Neural cell (in vitro differentiated cells): ENCODE data around the gene CCDC27. TPM values are rescaled to one million over a fixed set of nuclear protein-coding genes. Genes with fewer than 3 reads are reported as not detected.

Source experiments
- H2AFZ ChIP-seq: fragments of 200-600, 300-800 bp; sonication (generic), shearing (Covaris generic); 2 replicates; pipeline ENCODE4 v1.6.0; 2014; ENCODE audit warnings: low read depth, mild to moderate bottlenecking, antibody characterized with exemption, low read length, moderate library complexity
- H3F3A ChIP-seq: fragments of 200-600 bp; shearing (Covaris generic); 2 replicates; pipeline ENCODE4 v1.6.1; 2016; ENCODE audit warnings: mild to moderate bottlenecking, moderate library complexity, mixed read lengths, antibody characterized with exemption, low read length; ENCODE audit not compliant: insufficient read depth, poor library complexity, severe bottlenecking
- H3K27ac ChIP-seq: fragments of 200-600, 300-800 bp; sonication (generic), shearing (Covaris generic); 2 replicates; pipeline ENCODE4 v1.5.1; 2014; ENCODE audit warnings: mild to moderate bottlenecking, low read length, moderate library complexity
- H3K27me3 ChIP-seq: fragments of 300-800, 200-600 bp; sonication (generic), shearing (Covaris generic); 2 replicates; pipeline ENCODE4 v1.6.0; 2014; ENCODE audit warnings: mild to moderate bottlenecking, low read depth, low read length, moderate library complexity; ENCODE audit not compliant: insufficient read depth
- H3K36me3 ChIP-seq: fragments of 300-800, 200-600 bp; sonication (generic), shearing (Covaris generic); 2 replicates; pipeline ENCODE4 v1.5.1; 2014; ENCODE audit warnings: mild to moderate bottlenecking, antibody characterized with exemption, low read length, moderate library complexity; ENCODE audit not compliant: insufficient read depth
- H3K4me2 ChIP-seq: fragments of 300-800, 200-600 bp; sonication (generic), shearing (Covaris generic); 2 replicates; pipeline ENCODE4 v1.6.0; 2014; ENCODE audit warnings: mild to moderate bottlenecking, low read length
- H3K4me3 ChIP-seq: fragments of 300-800, 200-600 bp; sonication (generic), shearing (Covaris generic); 2 replicates; pipeline ENCODE4 v1.5.1; 2014; ENCODE audit warnings: mild to moderate bottlenecking, low read length, moderate library complexity
- H3K79me2 ChIP-seq: fragments of 200-600 bp; shearing (Covaris generic); replicated peaks from 2 replicates; pipeline ENCODE4 v1.6.0; 2014; ENCODE audit warnings: mild to moderate bottlenecking, low read length, moderate library complexity; ENCODE audit not compliant: insufficient read depth
- H3K9ac ChIP-seq: fragments of 300-800, 200-600 bp; sonication (generic), shearing (Covaris generic); 2 replicates; pipeline ENCODE4 v1.6.1; 2016; ENCODE audit warnings: mild to moderate bottlenecking, low read length, mixed read lengths
- H3K9me2 ChIP-seq: fragments of 200-600 bp; shearing (Covaris generic); 2 replicates; pipeline ENCODE4 v1.6.1; 2016; ENCODE audit warnings: mild to moderate bottlenecking, low read length, mixed read lengths; ENCODE audit not compliant: insufficient read depth
- H3K9me3 ChIP-seq: fragments of 200-600, 300-800 bp; sonication (generic), shearing (Covaris generic); 2 replicates; pipeline ENCODE4 v1.6.1; 2016; ENCODE audit warnings: mild to moderate bottlenecking, mixed run types, low read length, moderate library complexity, mixed read lengths
- H4K20me1 ChIP-seq: fragments of 200-600 bp; shearing (Covaris generic); 2 replicates; pipeline ENCODE4 v1.6.1; 2016; ENCODE audit warnings: mild to moderate bottlenecking, mixed run types; ENCODE audit not compliant: insufficient read depth
- EP300 ChIP-seq: fragments of 450-650 bp; conservative IDR thresholded peaks from 2 replicates; pipeline ENCODE4 v1.6.1; 2014; ENCODE audit warnings: antibody characterized with exemption, mild to moderate bottlenecking, moderate library complexity; ENCODE audit not compliant: poor library complexity, severe bottlenecking
- EZH2 ChIP-seq: fragments of 200-600, 300-800 bp; shearing (Covaris generic), sonication (generic); IDR thresholded peaks from 2 replicates; pipeline ENCODE4 v1.6.1; 2014; ENCODE audit warnings: antibody characterized with exemption, low read length, borderline replicate concordance, mild to moderate bottlenecking; ENCODE audit not compliant: insufficient read depth, poor library complexity, severe bottlenecking
- MXI1 ChIP-seq: fragments of 450-650 bp; conservative IDR thresholded peaks from 2 replicates; pipeline ENCODE4 v1.6.1; 2014; ENCODE audit warnings: antibody characterized with exemption, mild to moderate bottlenecking; ENCODE audit not compliant: poor library complexity, severe bottlenecking
- POLR2AphosphoS5 ChIP-seq: IDR thresholded peaks from 2 replicates; pipeline ENCODE4 v1.6.1; 2012
- RAD21 ChIP-seq: fragments of 450-650 bp; conservative IDR thresholded peaks from 2 replicates; pipeline ENCODE4 v1.6.1; 2014; ENCODE audit warnings: antibody characterized with exemption, mild to moderate bottlenecking, moderate library complexity
- SMC3 ChIP-seq: fragments of 450-650 bp; conservative IDR thresholded peaks from 2 replicates; pipeline ENCODE4 v1.6.1; 2014; ENCODE audit warnings: antibody characterized with exemption, mild to moderate bottlenecking, moderate library complexity; ENCODE audit not compliant: poor library complexity
- TAF1 ChIP-seq: IDR thresholded peaks from 2 replicates; pipeline ENCODE4 v1.6.1; 2012; ENCODE audit warnings: low read depth
- polyA plus RNA-seq: library from polyadenylated mRNA; depleted of rRNA; stranded (reverse); fragments of >200 nt; gene quantifications from 2 replicates; pipeline ENCODE4 v1.2.3, GENCODE V29; 2014
- TF ChIP-seq, protein P1 (sequence below): fragments of 450-650 bp; IDR thresholded peaks from 2 replicates; pipeline ENCODE4 v1.5.1; 2014; ENCODE audit warnings: antibody characterized with exemption, mild to moderate bottlenecking, moderate library complexity; ENCODE audit not compliant: poor library complexity, severe bottlenecking
- TF ChIP-seq, protein P2 (sequence below): IDR thresholded peaks from 2 replicates; pipeline ENCODE4 v1.6.1; 2012; ENCODE audit warnings: borderline replicate concordance

The CCDC27 gene
- polyA plus RNA-seq, 1 donor from 2014 or later: not detected

DNA sequence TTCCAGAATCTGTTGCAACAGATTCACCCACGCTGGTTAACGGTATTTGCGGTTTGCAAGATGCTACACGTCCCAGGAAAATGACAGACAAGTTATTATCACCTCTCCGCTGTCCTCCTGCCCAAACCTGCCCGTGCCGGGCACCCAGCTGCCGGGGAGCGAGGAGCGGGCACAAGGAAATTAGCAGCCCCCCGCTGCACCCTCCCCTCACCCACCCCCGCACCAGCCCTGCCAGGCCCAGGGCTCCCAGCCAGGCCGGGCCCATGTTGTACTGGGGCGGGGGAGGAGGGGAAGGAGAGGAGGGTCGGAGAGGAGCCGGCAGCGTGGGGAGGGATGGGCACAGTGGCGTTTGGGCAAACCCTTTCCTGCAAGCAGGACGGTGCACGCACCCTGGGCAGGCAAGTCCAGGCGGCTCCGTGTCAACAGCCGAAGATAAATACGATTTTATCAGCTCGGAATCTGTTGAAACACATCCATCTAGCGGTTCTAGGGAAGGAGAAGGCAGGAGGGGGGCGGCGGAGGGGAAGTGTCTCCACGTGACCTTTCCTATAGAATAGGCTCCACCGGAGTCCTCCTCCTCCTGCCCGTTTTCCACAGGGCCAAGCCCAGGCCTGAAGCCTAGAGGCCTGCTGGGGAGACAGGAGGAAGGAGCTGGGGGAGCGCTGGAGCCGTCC is 35.1 kb upstream of the CCDC27 start:
- H3K9ac ChIP-seq: no peak overlapping the region
- H2AFZ ChIP-seq: no peak overlapping the region
- no peak for TF ChIP-seq TAF1
- no peak for TF ChIP-seq EP300
- TF ChIP-seq, protein P1, sequence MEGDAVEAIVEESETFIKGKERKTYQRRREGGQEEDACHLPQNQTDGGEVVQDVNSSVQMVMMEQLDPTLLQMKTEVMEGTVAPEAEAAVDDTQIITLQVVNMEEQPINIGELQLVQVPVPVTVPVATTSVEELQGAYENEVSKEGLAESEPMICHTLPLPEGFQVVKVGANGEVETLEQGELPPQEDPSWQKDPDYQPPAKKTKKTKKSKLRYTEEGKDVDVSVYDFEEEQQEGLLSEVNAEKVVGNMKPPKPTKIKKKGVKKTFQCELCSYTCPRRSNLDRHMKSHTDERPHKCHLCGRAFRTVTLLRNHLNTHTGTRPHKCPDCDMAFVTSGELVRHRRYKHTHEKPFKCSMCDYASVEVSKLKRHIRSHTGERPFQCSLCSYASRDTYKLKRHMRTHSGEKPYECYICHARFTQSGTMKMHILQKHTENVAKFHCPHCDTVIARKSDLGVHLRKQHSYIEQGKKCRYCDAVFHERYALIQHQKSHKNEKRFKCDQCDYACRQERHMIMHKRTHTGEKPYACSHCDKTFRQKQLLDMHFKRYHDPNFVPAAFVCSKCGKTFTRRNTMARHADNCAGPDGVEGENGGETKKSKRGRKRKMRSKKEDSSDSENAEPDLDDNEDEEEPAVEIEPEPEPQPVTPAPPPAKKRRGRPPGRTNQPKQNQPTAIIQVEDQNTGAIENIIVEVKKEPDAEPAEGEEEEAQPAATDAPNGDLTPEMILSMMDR: no peak
- TF ChIP-seq, protein P2, sequence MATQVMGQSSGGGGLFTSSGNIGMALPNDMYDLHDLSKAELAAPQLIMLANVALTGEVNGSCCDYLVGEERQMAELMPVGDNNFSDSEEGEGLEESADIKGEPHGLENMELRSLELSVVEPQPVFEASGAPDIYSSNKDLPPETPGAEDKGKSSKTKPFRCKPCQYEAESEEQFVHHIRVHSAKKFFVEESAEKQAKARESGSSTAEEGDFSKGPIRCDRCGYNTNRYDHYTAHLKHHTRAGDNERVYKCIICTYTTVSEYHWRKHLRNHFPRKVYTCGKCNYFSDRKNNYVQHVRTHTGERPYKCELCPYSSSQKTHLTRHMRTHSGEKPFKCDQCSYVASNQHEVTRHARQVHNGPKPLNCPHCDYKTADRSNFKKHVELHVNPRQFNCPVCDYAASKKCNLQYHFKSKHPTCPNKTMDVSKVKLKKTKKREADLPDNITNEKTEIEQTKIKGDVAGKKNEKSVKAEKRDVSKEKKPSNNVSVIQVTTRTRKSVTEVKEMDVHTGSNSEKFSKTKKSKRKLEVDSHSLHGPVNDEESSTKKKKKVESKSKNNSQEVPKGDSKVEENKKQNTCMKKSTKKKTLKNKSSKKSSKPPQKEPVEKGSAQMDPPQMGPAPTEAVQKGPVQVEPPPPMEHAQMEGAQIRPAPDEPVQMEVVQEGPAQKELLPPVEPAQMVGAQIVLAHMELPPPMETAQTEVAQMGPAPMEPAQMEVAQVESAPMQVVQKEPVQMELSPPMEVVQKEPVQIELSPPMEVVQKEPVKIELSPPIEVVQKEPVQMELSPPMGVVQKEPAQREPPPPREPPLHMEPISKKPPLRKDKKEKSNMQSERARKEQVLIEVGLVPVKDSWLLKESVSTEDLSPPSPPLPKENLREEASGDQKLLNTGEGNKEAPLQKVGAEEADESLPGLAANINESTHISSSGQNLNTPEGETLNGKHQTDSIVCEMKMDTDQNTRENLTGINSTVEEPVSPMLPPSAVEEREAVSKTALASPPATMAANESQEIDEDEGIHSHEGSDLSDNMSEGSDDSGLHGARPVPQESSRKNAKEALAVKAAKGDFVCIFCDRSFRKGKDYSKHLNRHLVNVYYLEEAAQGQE: no peak
- no peak for TF ChIP-seq POLR2AphosphoS5
- no peak for TF ChIP-seq EZH2
- TF ChIP-seq SMC3: no peak
- TF ChIP-seq MXI1: no peak
- H3K9me2 ChIP-seq: no peaks in the 10 kb centered on the region
- no peaks in the 10 kb centered on the region for H3K27me3 ChIP-seq
- H3K9me3 ChIP-seq: no peaks in the 10 kb centered on the region
- H4K20me1 ChIP-seq: no peaks in the 10 kb centered on the region
- no peaks in the 10 kb centered on the region for H3K36me3 ChIP-seq
- H3K27ac ChIP-seq: no peak overlapping the region
- H3K79me2 ChIP-seq: no peaks in the 10 kb centered on the region
- H3K4me2 ChIP-seq: no peak overlapping the region
- no peaks in the 10 kb centered on the region for H3F3A ChIP-seq
- H3K4me3 ChIP-seq: no peak overlapping the region

DNA sequence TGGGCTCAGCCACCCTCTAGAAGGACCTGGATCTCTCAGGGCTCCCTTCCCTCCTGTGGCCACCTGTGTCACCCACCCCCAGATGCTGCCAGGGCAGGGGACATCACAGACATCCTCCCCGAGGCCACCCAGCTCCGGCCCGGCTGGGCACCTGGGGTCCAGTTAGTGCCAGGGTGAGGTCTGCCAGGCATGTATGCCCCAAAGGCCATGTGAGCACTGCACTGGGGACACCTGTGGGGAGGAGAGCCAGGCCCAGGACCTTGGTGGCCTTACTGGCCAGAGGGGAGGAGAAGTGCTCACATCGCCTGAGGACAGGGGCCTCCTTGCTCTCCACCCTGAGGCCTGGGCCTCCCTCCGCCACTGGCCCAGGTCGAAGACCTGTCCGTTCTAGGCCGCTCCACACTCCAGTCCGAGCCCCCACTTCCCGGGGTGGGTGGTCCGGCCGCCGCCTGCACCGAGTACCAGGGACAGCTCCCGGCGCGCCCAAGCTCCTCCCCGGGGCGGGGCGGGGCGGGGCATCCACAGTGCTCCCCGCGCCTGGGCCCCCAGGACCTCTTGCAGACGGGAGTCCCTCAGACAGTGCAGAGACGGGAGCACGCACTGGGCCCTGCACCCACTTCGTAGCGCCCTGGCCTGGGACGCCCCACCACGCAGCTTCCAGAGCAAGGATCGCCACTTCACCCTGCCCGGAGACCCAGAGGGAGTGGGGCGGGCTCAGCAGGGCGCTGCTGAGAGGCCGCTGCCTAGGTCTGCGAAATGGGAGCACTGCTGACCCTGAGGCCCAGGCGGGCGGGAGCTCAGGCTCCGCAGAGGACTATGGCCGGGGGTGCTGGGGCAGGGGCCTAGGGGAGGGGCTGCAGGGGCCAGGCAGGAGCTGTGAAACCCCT is 34.3 kb upstream of the CCDC27 start:
- no peaks in the 10 kb centered on the region for H3K36me3 ChIP-seq
- no peaks in the 10 kb centered on the region for H3K79me2 ChIP-seq
- H3K27me3 ChIP-seq: no peaks in the 10 kb centered on the region
- no peaks in the 10 kb centered on the region for H3K9me3 ChIP-seq
- TF ChIP-seq EZH2 (no peak), SMC3 (no peak), POLR2AphosphoS5 (no peak), MXI1 (no peak), RAD21 (no peak), EP300 (no peak), TAF1 (no peak)
- TF ChIP-seq, protein P1: no peak
- TF ChIP-seq, protein P2: no peak
- no peak overlapping the region for H3K9ac ChIP-seq
- H2AFZ ChIP-seq: no peak overlapping the region
- H3F3A ChIP-seq: no peaks in the 10 kb centered on the region
- no peaks in the 10 kb centered on the region for H3K9me2 ChIP-seq
- no peaks in the 10 kb centered on the region for H4K20me1 ChIP-seq
- H3K27ac ChIP-seq: no peak overlapping the region
- H3K4me2 ChIP-seq: no peak overlapping the region
- H3K4me3 ChIP-seq: no peak overlapping the region
